Measurements from ENCODE around the gene RGS19.

The RGS19 gene

GRCh38 chr20:64051561-64052325 lies 27.6 kb downstream of the RGS19 start:
- H3K4me3 ChIP-seq (IDR thresholded peaks at IDR 0.05; ENCODE audit: insufficient read depth, low read depth, low read length), result no peak overlapping the region
- no peaks in the 10 kb centered on the region for H3K36me3 ChIP-seq (ENCODE audit: insufficient read depth)
- no peak for TF ChIP-seq CTCF (conservative IDR thresholded peaks at IDR 0.05; ENCODE audit: low read depth, low read length)
- H3K79me2 ChIP-seq (ENCODE audit: insufficient read depth, low read depth), result no peaks in the 10 kb centered on the region
- H3K9ac ChIP-seq, result no peak overlapping the region
- peaks cover 55% of the 10 kb centered on the region for H3K27me3 ChIP-seq (ENCODE audit: insufficient read depth, low read depth)
- H3K4me1 ChIP-seq (ENCODE audit: low read depth, poor library complexity, severe bottlenecking), result peaks cover 19% of the 10 kb centered on the region
- H4K20me1 ChIP-seq (ENCODE audit: insufficient read depth), result no peaks in the 10 kb centered on the region
- no peak overlapping the region for H2AFZ ChIP-seq (ENCODE audit: low read depth)
- no peak overlapping the region for H3K27ac ChIP-seq
- H3K4me2 ChIP-seq, result no peak overlapping the region

- Histone ChIP-seq H3K36me3 (ENCODE audit: insufficient read depth) (no peaks in the 10 kb centered on the region), H3K4me1 (ENCODE audit: low read depth, poor library complexity, severe bottlenecking) (peaks cover 12% of the 10 kb centered on the region), H2AFZ (ENCODE audit: low read depth) (no peak overlapping the region), H3K79me2 (ENCODE audit: insufficient read depth, low read depth) (no peaks in the 10 kb centered on the region), H3K27ac (no peak overlapping the region), H3K27me3 (ENCODE audit: insufficient read depth, low read depth) (peaks cover 62% of the 10 kb centered on the region), H4K20me1 (ENCODE audit: insufficient read depth) (no peaks in the 10 kb centered on the region), H3K9ac (no peak overlapping the region), H3K4me3 (IDR thresholded peaks at IDR 0.05; ENCODE audit: insufficient read depth, low read depth, low read length) (no peak overlapping the region), H3K4me2 (no peak overlapping the region)
- no peak for TF ChIP-seq CTCF (conservative IDR thresholded peaks at IDR 0.05; ENCODE audit: low read depth, low read length)
Measured at GRCh38 chr20:64051033-64051452, 28.3 kb downstream of the RGS19 start.

GRCh38 chr20:64050261-64051032 lies 28.9 kb downstream of the RGS19 start:
- Histone ChIP-seq H2AFZ (ENCODE audit: low read depth) (no peak overlapping the region), H3K79me2 (ENCODE audit: insufficient read depth, low read depth) (no peaks in the 10 kb centered on the region), H4K20me1 (ENCODE audit: insufficient read depth) (no peaks in the 10 kb centered on the region), H3K27me3 (ENCODE audit: insufficient read depth, low read depth) (peaks cover 68% of the 10 kb centered on the region), H3K4me2 (no peak overlapping the region), H3K9ac (no peak overlapping the region), H3K27ac (no peak overlapping the region), H3K4me1 (ENCODE audit: low read depth, poor library complexity, severe bottlenecking) (peaks cover 7% of the 10 kb centered on the region), H3K4me3 (IDR thresholded peaks at IDR 0.05; ENCODE audit: insufficient read depth, low read depth, low read length) (no peak overlapping the region), H3K36me3 (ENCODE audit: insufficient read depth) (no peaks in the 10 kb centered on the region)
- TF ChIP-seq CTCF (conservative IDR thresholded peaks at IDR 0.05; ENCODE audit: low read depth, low read length), result no peak

- Histone ChIP-seq H3K79me2 (ENCODE audit: insufficient read depth, low read depth) (no peaks in the 10 kb centered on the region), H3K9ac (no peak overlapping the region), H3K4me2 (no peak overlapping the region), H3K4me1 (ENCODE audit: low read depth, poor library complexity, severe bottlenecking) (peaks cover under 1% of the 10 kb centered on the region), H3K36me3 (ENCODE audit: insufficient read depth) (no peaks in the 10 kb centered on the region), H3K27ac (no peak overlapping the region), H3K27me3 (ENCODE audit: insufficient read depth, low read depth) (peaks cover 74% of the 10 kb centered on the region), H2AFZ (ENCODE audit: low read depth) (no peak overlapping the region), H4K20me1 (ENCODE audit: insufficient read depth) (no peaks in the 10 kb centered on the region), H3K4me3 (IDR thresholded peaks at IDR 0.05; ENCODE audit: insufficient read depth, low read depth, low read length) (no peak overlapping the region)
- no peak for TF ChIP-seq CTCF (conservative IDR thresholded peaks at IDR 0.05; ENCODE audit: low read depth, low read length)
Measured at GRCh38 chr20:64049878-64050260, 29.4 kb downstream of the RGS19 start.

All from KMS-11 (cell line).